ENCODE data around the gene COL8A2. TPM values are rescaled to one million over a fixed set of nuclear protein-coding genes. Genes with fewer than 3 reads are reported as not detected.
"Not testable (repeated sequence)": the region's sequence is repeated elsewhere in the genome, so short reads cannot be mapped to it uniquely, and the experiment has no call there.

The COL8A2 gene
- total and polyA plus RNA-seq, 2 donors = 6.7 to 11.5 TPM

- DNase-seq (ENCODE audit: low read depth in 6 of 9, low spot score in 9 of 9) = peak in 1 of 9 donors; percentile 16
These were observed 34.8 kb upstream of the COL8A2 start for GRCh38 chr1:36159614-36160387.

GRCh38 chr1:36158827-36159252, 33.8 kb upstream of the COL8A2 start:
- H3K4me3 ChIP-seq (ENCODE audit: low read length in 2 of 2); H3K9me3 ChIP-seq (ENCODE audit: control insufficient read depth in 2 of 2, insufficient read depth in 1 of 2, low read length in 1 of 2); H3K27me3 ChIP-seq (ENCODE audit: control insufficient read depth in 2 of 2, insufficient read depth in 1 of 2, low read length in 1 of 2); DNase-seq (ENCODE audit: low read depth in 6 of 9, low spot score in 9 of 9): not testable (repeated sequence)
- H3K27ac ChIP-seq (ENCODE audit: low read depth in 1 of 2, low read length in 1 of 2) = peak overlapping the region; percentile 25 to 83
- peaks cover 5 to 20% of the 10 kb centered on the region in 2 donors for H3K36me3 ChIP-seq (ENCODE audit: control insufficient read depth in 2 of 2, insufficient read depth in 2 of 2, low read length in 1 of 2)
- peaks cover 42 to 67% of the 10 kb centered on the region in 2 donors for H3K4me1 ChIP-seq (ENCODE audit: control insufficient read depth in 2 of 2, insufficient read depth in 2 of 2, low read length in 2 of 2)
- WGBS = 96% methylated on average over 10 of the region's 10 CpGs

More at GRCh38 chr1:36159614-36160387, 34.8 kb upstream of the COL8A2 start:
- Histone ChIP-seq H3K4me1 (ENCODE audit: control insufficient read depth in 2 of 2, insufficient read depth in 2 of 2, low read length in 2 of 2) (peaks cover 40 to 66% of the 10 kb centered on the region in 2 donors), H3K27me3 (ENCODE audit: control insufficient read depth in 2 of 2, insufficient read depth in 1 of 2, low read length in 1 of 2) (no peaks in the 10 kb centered on the region), H3K36me3 (ENCODE audit: control insufficient read depth in 2 of 2, insufficient read depth in 2 of 2, low read length in 1 of 2) (peaks cover 5 to 20% of the 10 kb centered on the region in 2 donors), H3K9me3 (ENCODE audit: control insufficient read depth in 2 of 2, insufficient read depth in 1 of 2, low read length in 1 of 2) (peaks cover 1 to 4% of the 10 kb centered on the region in 2 donors), H3K4me3 (ENCODE audit: low read length in 2 of 2) (peak overlapping the region in 1 of 2 donors; percentile 39), H3K27ac (ENCODE audit: low read depth in 1 of 2, low read length in 1 of 2) (peak overlapping the region; percentile 94 to 95)
- 94% methylated on average over 10 of the region's 10 CpGs for WGBS

- WGBS = 60% methylated on average over 9 of the region's 9 CpGs
- H3K4me3 ChIP-seq (ENCODE audit: low read length in 2 of 2) = peak overlapping the region; percentile 5 to 92
- peak in 1 of 9 donors; percentile 21 for DNase-seq (ENCODE audit: low read depth in 6 of 9, low spot score in 9 of 9)
- peaks cover 1 to 4% of the 10 kb centered on the region in 2 donors for H3K9me3 ChIP-seq (ENCODE audit: control insufficient read depth in 2 of 2, insufficient read depth in 1 of 2, low read length in 1 of 2)
- peaks cover 42 to 67% of the 10 kb centered on the region in 2 donors for H3K4me1 ChIP-seq (ENCODE audit: control insufficient read depth in 2 of 2, insufficient read depth in 2 of 2, low read length in 2 of 2)
- H3K27ac ChIP-seq (ENCODE audit: low read depth in 1 of 2, low read length in 1 of 2) = peak overlapping the region; percentile 47 to 83
- peaks cover 5 to 20% of the 10 kb centered on the region in 2 donors for H3K36me3 ChIP-seq (ENCODE audit: control insufficient read depth in 2 of 2, insufficient read depth in 2 of 2, low read length in 1 of 2)
- H3K27me3 ChIP-seq (ENCODE audit: control insufficient read depth in 2 of 2, insufficient read depth in 1 of 2, low read length in 1 of 2) = no peaks in the 10 kb centered on the region
These were observed 33.2 kb upstream of the COL8A2 start for GRCh38 chr1:36157973-36158826.

GRCh38 chr1:36157115-36157903, 32.3 kb upstream of the COL8A2 start:
- DNase-seq (ENCODE audit: low read depth in 6 of 9, low spot score in 9 of 9) = peak in 1 of 9 donors; percentile 12
- Histone ChIP-seq H3K36me3 (ENCODE audit: control insufficient read depth in 2 of 2, insufficient read depth in 2 of 2, low read length in 1 of 2) (peaks cover 4 to 14% of the 10 kb centered on the region in 2 donors), H3K4me3 (ENCODE audit: low read length in 2 of 2) (peak overlapping the region; percentile 92 to 99), H3K27ac (ENCODE audit: low read depth in 1 of 2, low read length in 1 of 2) (peak overlapping the region; percentile 83 to 95), H3K27me3 (ENCODE audit: control insufficient read depth in 2 of 2, insufficient read depth in 1 of 2, low read length in 1 of 2) (no peaks in the 10 kb centered on the region), H3K4me1 (ENCODE audit: control insufficient read depth in 2 of 2, insufficient read depth in 2 of 2, low read length in 2 of 2) (peaks cover 41 to 69% of the 10 kb centered on the region in 2 donors), H3K9me3 (ENCODE audit: control insufficient read depth in 2 of 2, insufficient read depth in 1 of 2, low read length in 1 of 2) (peaks cover 1 to 4% of the 10 kb centered on the region in 2 donors)
- WGBS = 8% methylated on average over 9 of the region's 9 CpGs

GRCh38 chr1:36156329-36157114, 31.5 kb upstream of the COL8A2 start:
- under 1% methylated on average over 69 of the region's 69 CpGs for WGBS
- no peaks in the 10 kb centered on the region for H3K27me3 ChIP-seq (ENCODE audit: control insufficient read depth in 2 of 2, insufficient read depth in 1 of 2, low read length in 1 of 2)
- DNase-seq (ENCODE audit: low read depth in 6 of 9, low spot score in 9 of 9) = peak in 5 of 9 donors; percentile 54 to 84 (median 65)
- peaks cover 0 to 14% of the 10 kb centered on the region in 2 donors for H3K36me3 ChIP-seq (ENCODE audit: control insufficient read depth in 2 of 2, insufficient read depth in 2 of 2, low read length in 1 of 2)
- peak overlapping the region; percentile 83 to 95 for H3K27ac ChIP-seq (ENCODE audit: low read depth in 1 of 2, low read length in 1 of 2)
- peaks cover 1 to 4% of the 10 kb centered on the region in 2 donors for H3K9me3 ChIP-seq (ENCODE audit: control insufficient read depth in 2 of 2, insufficient read depth in 1 of 2, low read length in 1 of 2)
- H3K4me3 ChIP-seq (ENCODE audit: low read length in 2 of 2) = peak overlapping the region; percentile 92 to 99
- peaks cover 40 to 69% of the 10 kb centered on the region in 2 donors for H3K4me1 ChIP-seq (ENCODE audit: control insufficient read depth in 2 of 2, insufficient read depth in 2 of 2, low read length in 2 of 2)

- peaks cover 1% of the 10 kb centered on the region in 2 donors for H3K9me3 ChIP-seq (ENCODE audit: control insufficient read depth in 2 of 2, insufficient read depth in 1 of 2, low read length in 1 of 2)
- peaks cover 0 to 14% of the 10 kb centered on the region in 2 donors for H3K36me3 ChIP-seq (ENCODE audit: control insufficient read depth in 2 of 2, insufficient read depth in 2 of 2, low read length in 1 of 2)
- peak within 1 kb of the TSS; percentile 92 to 95 for H3K27ac ChIP-seq (ENCODE audit: low read depth in 1 of 2, low read length in 1 of 2)
- no peaks in the 10 kb centered on the region for H3K27me3 ChIP-seq (ENCODE audit: control insufficient read depth in 2 of 2, insufficient read depth in 1 of 2, low read length in 1 of 2)
- peak within 1 kb of the TSS; percentile 92 to 99 for H3K4me3 ChIP-seq (ENCODE audit: low read length in 2 of 2)
- peak in 5 of 9 donors; percentile 57 to 89 (median 81) for DNase-seq (ENCODE audit: low read depth in 6 of 9, low spot score in 9 of 9)
- peaks cover 37 to 69% of the 10 kb centered on the region in 2 donors for H3K4me1 ChIP-seq (ENCODE audit: control insufficient read depth in 2 of 2, insufficient read depth in 2 of 2, low read length in 2 of 2)
- under 1% methylated on average over 88 of the region's 88 CpGs for WGBS
These were observed 30.6 kb upstream of the COL8A2 start, which contains the start of gene MAP7D1 for GRCh38 chr1:36155408-36156328. TSS of gene MAP7D1 (plus strand) at chr1:36156160. CDS start at chr1:36156418, 258 bp downstream.

- Histone ChIP-seq H3K4me3 (ENCODE audit: low read length in 2 of 2) (peak overlapping the region; percentile 90 to 99), H3K4me1 (ENCODE audit: control insufficient read depth in 2 of 2, insufficient read depth in 2 of 2, low read length in 2 of 2) (peaks cover 33 to 69% of the 10 kb centered on the region in 2 donors), H3K27ac (ENCODE audit: low read depth in 1 of 2, low read length in 1 of 2) (peak overlapping the region; percentile 92 to 95), H3K27me3 (ENCODE audit: control insufficient read depth in 2 of 2, insufficient read depth in 1 of 2, low read length in 1 of 2) (no peaks in the 10 kb centered on the region), H3K9me3 (ENCODE audit: control insufficient read depth in 2 of 2, insufficient read depth in 1 of 2, low read length in 1 of 2) (no peaks in the 10 kb centered on the region), H3K36me3 (ENCODE audit: control insufficient read depth in 2 of 2, insufficient read depth in 2 of 2, low read length in 1 of 2) (peaks cover 0 to 13% of the 10 kb centered on the region in 2 donors)
- 50% methylated on average over 6 of the region's 6 CpGs for WGBS
- DNase-seq (ENCODE audit: low read depth in 6 of 9, low spot score in 9 of 9) = peak in 1 of 9 donors; percentile 36
These were observed 29.9 kb upstream of the COL8A2 start for GRCh38 chr1:36154765-36155407.
